GM12872 (cell line): ENCODE results near the gene HDHD2.

Source experiments
- TF ChIP-seq, protein P1 (sequence below): IDR thresholded peaks from 3 replicates; pipeline ENCODE4 v1.5.1; 2011; ENCODE audit warnings: low read depth, mild to moderate bottlenecking, low read length, moderate library complexity; ENCODE audit not compliant: insufficient read depth

HDHD2 gene

DNA sequence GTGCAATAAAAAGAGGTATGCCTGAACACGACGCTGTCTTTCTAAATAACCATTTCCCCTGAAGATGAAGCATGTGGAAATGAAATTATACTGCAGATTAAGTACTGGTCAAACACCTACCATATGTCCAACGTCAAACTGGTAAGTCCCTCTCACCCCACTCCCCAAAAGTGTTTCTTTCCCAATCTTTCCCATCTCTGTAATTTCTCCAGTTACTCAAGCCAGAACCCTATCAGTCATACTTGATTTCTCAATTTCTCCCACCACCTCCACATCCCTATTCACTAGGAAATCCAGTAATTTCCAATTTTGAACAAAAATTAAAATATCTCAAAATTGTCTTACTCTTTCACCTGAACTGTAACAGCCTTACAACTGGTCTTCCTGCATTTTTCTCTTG is 29.2 kb downstream of the HDHD2 start:
- TF ChIP-seq, protein P1, sequence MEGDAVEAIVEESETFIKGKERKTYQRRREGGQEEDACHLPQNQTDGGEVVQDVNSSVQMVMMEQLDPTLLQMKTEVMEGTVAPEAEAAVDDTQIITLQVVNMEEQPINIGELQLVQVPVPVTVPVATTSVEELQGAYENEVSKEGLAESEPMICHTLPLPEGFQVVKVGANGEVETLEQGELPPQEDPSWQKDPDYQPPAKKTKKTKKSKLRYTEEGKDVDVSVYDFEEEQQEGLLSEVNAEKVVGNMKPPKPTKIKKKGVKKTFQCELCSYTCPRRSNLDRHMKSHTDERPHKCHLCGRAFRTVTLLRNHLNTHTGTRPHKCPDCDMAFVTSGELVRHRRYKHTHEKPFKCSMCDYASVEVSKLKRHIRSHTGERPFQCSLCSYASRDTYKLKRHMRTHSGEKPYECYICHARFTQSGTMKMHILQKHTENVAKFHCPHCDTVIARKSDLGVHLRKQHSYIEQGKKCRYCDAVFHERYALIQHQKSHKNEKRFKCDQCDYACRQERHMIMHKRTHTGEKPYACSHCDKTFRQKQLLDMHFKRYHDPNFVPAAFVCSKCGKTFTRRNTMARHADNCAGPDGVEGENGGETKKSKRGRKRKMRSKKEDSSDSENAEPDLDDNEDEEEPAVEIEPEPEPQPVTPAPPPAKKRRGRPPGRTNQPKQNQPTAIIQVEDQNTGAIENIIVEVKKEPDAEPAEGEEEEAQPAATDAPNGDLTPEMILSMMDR: no peak

- TF ChIP-seq, protein P1: no peak
Observed at GRCh38 chr18:47120428-47120827, 29.9 kb downstream of the HDHD2 start.

DNA sequence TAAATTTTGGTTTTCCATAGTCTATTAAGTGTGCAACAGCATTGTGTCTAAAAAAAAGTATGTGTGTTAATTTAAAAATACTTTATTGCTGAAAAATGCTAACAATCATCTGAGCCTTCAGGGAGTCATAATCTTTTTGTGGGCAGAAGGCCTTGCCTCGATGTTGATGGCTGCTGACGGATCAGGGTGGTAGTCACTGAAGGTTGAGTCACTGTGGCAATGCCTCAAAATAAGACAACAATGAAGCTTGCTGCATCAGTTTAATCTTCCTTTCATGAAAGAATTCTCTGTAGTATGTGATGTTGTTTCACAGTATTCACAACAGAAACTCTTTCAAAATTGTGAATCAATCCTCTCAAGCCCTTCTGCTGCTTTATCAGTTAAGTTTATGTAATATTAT is 31.3 kb downstream of the HDHD2 start:
- TF ChIP-seq, protein P1: no peak

DNA sequence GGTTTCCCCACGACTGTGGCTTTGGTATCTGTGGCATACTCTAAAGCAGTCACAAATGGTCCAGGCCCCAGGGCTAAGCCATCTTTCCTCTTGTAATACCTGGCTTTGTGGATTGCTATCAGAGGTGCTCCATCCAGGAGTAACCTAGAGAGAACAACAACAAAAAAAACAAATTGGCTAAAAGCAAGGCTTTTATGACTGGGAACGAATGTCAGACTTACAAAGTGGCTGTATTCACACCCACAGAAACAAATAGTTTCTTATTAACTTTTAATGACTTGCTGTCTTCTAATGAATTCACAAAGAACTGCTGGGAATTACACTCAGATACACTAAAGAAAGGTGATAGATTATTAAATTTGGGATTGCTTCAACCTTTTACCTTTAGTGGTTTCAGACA is 35.1 kb downstream of the HDHD2 start:
- TF ChIP-seq, protein P1: no peak

DNA sequence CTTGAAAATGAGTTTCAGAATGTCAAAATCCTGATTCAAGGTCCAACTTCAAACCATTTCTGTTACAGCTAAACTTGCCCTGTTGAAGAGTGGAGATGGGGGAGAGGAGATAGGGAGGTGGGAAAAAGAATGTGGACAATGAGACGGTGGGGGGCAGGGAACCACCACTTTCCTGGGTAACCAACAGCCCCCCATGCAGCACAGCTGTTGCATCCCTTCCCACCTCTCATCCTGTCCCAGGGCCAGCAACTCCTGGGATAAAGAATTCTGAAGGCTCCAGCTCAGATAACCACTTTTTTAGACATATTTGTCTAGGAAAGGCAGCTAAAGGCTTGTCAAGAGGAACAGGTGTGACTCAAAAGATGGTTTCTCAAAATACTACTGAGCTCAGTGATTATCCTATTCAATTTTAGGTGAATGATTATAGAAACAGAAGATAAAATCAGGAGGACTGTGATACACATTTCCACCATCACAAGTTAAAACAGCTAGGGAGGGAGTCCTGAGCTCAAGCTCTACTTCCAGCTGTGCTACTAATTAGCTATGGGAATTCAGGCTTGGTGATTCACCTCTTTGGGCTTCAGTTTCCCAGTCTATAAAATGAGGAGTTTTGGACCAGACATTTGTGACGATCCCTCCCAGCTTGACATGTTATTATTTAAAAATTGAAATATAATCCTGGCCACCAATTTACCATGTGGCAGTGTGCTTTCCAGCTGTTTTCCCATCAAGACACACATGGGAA is 36.3 kb downstream of the HDHD2 start:
- TF ChIP-seq, protein P1: no peak

DNA sequence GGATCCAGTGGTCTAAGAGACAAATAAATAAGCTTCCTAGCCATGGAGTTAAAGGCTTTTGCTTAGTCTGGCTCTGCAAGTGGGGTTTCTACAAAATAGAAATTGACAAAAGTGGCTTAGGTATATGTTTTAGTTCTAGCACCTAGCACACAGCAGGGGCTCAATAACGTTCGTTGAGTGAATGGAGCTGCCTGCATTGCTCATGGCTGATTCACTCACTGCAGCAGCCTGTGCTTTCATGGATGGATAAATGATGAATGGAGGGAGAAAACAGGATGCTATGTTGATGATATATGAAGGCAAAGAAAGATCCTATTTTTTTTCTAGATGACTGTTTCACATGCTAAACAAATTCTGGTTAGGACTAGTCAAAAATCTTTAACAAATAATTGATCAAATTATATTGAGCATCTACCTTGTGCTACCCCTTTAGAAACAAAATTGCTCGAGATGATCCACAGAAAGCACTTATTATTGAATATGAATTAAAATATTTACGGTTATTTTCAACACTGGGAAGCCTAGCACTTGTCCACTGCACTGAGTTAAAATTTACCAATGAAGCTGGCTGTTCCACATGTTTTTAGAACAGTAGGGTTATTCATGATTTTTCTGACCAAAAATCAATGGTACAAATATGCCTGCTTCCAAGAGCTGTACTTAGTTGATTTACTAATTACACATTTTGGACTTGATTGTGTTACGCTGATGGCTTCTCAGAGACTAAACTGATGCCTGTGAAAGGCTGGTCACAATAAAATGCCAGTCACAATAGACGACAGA is 39.6 kb downstream of the HDHD2 start:
- TF ChIP-seq, protein P1: no peak

GRCh38 chr18:47109720-47110119 is 40.6 kb downstream of the HDHD2 start:
- TF ChIP-seq, protein P1: no peak
